CD4-positive, alpha-beta T cell treated with Interleukin-15 for 4 hours (primary cell): ENCODE data around the gene DENND1A.
"Not testable (repeated sequence)": the region's sequence is repeated elsewhere in the genome, so short reads cannot be mapped to it uniquely, and the experiment has no call there.

ENCODE experiments used
- DNase-seq: peaks from one replicate; pipeline ENCODE4 v3.0.0-alpha.2; 2020; ENCODE audit warnings: low spot score

The DENND1A gene

GRCh38 chr9:123455187-123455586 lies 474.7 kb downstream of the DENND1A start:
- DNase-seq: no peak

- no peak for DNase-seq
Measured at GRCh38 chr9:123454361-123454760, 475.6 kb downstream of the DENND1A start.

GRCh38 chr9:123453831-123454321 lies 476.1 kb downstream of the DENND1A start:
- no peak for DNase-seq

GRCh38 chr9:123453076-123453667 lies 476.8 kb downstream of the DENND1A start:
- DNase-seq: no peak

GRCh38 chr9:123450996-123451395 lies 478.9 kb downstream of the DENND1A start:
- DNase-seq: no peak

GRCh38 chr9:123450098-123450770 lies 479.7 kb downstream of the DENND1A start:
- no peak for DNase-seq

- DNase-seq: no peak
Measured at GRCh38 chr9:123447934-123448646, 481.8 kb downstream of the DENND1A start.

- no peak for DNase-seq
Measured at GRCh38 chr9:123445981-123446610, 483.8 kb downstream of the DENND1A start.

GRCh38 chr9:123445116-123445515 lies 484.8 kb downstream of the DENND1A start:
- DNase-seq: no peak

- no peak for DNase-seq
Measured at GRCh38 chr9:123441769-123442168, 488.2 kb downstream of the DENND1A start.

GRCh38 chr9:123440256-123440655 lies 489.7 kb downstream of the DENND1A start:
- no peak for DNase-seq

GRCh38 chr9:123438821-123439220 lies 491.1 kb downstream of the DENND1A start:
- no peak for DNase-seq

GRCh38 chr9:123438321-123438720 lies 491.6 kb downstream of the DENND1A start:
- no peak for DNase-seq

- no peak for DNase-seq
Measured at GRCh38 chr9:123437201-123437600, 492.7 kb downstream of the DENND1A start.

GRCh38 chr9:123435471-123435870 lies 494.5 kb downstream of the DENND1A start:
- no peak for DNase-seq

GRCh38 chr9:123434619-123435240 lies 495.2 kb downstream of the DENND1A start:
- no peak for DNase-seq

- DNase-seq: no peak
Measured at GRCh38 chr9:123432331-123433236, 497.3 kb downstream of the DENND1A start.

GRCh38 chr9:123431581-123431980 lies 498.3 kb downstream of the DENND1A start:
- no peak for DNase-seq

GRCh38 chr9:123428450-123428849 lies 501.5 kb downstream of the DENND1A start:
- DNase-seq: not testable (repeated sequence)

GRCh38 chr9:123426406-123426805 lies 503.5 kb downstream of the DENND1A start:
- DNase-seq: no peak

GRCh38 chr9:123425836-123426365 lies 504.0 kb downstream of the DENND1A start:
- DNase-seq: no peak
